SKM-1 treated with dmso at 0.1 percent for 144 hours (cell line): ENCODE data around the gene HLF.

ENCODE experiments used
- DNase-seq: peaks from one replicate; lab custom pipeline; 2025; ENCODE audit not compliant: unreplicated experiment; lab: John Stamatoyannopoulos, UW

Gene HLF

GRCh38 chr17:55254375-55254774 is 10.4 kb upstream of the HLF start:
- no peak for DNase-seq

DNA sequence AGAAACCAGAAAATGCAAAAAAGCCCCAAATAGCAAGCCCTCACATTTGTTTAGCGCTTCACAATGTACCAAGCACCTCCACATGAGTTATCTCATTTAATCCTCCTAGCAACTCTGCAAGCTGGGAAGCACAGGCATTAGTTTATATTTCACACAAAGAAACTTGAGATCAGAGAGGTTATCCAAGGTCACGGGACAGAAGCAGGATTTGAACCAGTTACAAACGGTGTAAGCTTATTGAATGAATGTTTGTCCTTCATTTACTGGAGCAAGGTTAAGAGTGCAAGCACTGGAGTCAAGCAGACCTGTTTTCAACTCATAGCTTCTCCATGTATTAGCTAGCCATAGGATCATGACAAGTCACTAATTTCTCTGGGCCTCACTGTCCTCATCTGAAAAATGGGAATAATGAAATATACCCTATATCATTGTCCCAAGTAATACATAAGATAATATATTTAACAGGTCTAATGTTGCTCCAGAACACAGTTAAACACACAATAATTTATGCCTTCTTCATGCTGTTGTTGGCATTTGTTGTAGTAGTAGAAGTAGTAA is 6.1 kb upstream of the HLF start:
- DNase-seq = no peak

GRCh38 chr17:55259684-55260111 is 5.1 kb upstream of the HLF start:
- DNase-seq = no peak

DNA sequence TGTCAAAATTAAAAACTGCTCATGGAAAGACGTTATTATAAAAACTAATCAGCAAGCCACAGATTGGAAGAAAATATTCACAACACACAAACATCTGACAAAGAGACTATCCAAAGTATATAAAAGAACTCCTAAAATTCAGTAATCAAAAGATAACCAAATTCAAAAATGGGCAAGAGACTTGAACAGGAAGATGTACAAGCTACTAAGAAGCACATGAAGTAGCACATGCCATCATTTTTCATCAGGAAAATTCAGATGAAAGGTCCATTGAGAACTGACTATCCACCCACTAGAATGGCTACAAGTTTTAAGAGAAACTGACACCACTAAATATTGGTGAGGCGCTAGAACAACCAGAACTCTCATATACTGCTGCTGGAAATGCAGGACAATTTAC is 3.4 kb upstream of the HLF start:
- no peak for DNase-seq

- DNase-seq = no peak
Measured at GRCh38 chr17:55263569-55264277, 1.0 kb upstream of the HLF start.

DNA sequence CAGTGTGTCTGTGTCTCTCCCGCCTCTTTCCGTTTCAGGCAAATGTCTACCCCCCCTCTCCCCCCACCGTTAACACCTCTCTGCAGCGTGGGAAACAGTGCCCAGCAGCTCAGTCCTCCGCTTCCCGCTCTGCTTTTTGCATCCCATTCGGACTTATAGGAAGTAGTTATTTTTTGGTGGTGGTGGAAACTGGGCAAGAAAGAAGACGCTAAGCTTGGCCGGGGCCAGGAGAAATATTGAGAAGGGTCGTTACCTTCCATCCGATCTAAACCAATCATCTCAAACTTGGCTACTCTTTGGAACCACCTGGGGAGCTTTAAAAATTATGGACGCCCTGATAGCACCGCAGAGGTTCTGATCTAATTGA is 499 bp upstream of the HLF start:
- no peak for DNase-seq

DNA sequence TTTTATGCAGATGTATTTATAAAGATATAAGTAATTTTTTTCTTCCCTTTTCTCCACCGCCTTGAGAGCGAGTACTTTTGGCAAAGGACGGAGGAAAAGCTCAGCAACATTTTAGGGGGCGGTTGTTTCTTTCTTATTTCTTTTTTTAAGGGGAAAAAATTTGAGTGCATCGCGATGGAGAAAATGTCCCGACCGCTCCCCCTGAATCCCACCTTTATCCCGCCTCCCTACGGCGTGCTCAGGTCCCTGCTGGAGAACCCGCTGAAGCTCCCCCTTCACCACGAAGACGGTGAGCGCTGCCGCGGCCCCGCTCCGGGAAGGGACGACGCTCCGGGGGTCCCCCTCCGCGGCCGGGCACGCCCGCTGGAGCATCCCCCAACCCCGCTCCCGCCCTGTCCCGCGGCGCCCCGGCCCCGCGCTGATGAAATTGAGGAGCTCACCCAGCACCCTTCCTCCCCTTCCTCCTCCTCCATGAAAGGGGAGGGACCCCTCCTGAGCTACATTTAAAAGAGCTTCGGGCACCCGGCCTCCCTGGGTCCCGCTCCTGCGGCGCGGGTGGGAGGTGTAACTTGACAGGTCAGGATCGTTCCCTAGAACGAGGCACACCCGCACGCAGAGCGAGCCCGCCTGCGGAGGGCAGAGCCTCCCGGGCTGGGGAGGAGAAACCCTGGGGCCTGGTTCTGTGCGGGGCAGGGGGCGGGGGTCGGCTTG is 706 bp downstream of the HLF start:
- no peak for DNase-seq

DNA sequence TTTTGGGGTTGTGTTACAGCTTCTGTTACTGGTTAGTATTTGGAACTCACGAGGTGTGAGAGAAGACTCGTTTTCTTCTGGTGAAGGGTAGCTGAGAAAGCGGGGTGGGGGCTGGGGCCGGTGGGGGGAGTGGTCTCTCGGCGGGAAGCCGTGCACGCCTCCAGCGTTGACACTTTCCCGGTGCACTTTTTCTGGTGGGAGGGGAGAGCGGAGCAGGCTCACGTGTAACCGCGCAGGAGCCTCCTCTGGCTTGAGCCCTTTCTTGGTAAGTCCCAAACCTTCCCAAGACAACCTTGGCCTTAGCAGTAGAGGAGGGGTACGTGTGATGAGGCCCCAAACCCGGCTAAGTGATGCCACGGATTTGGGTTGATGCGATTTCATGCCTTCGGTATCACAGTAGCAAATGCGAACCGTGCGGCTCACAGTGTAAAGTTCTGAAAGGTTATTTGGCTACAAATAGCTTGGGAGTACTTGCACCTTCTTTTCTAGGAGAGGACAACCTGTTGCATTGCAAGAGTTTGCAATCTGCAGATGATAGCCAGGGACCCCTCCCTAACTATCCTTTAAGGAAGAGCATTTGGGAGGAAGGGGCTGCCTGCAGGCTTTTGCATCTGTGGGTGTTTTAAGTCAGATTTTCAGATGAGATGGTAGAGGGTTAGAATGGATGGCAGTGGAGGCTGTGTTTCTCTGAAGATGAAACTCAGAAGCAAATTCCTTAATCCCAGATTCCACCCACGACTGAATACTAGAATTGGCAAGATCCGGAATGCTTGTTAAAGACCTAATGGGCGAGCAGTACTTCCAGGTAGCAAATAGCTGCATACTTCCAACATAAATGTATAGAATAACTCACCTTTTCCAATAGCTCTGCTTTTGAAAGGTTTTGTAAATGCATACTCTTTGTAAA is 1.5 kb downstream of the HLF start:
- no peak for DNase-seq

DNA sequence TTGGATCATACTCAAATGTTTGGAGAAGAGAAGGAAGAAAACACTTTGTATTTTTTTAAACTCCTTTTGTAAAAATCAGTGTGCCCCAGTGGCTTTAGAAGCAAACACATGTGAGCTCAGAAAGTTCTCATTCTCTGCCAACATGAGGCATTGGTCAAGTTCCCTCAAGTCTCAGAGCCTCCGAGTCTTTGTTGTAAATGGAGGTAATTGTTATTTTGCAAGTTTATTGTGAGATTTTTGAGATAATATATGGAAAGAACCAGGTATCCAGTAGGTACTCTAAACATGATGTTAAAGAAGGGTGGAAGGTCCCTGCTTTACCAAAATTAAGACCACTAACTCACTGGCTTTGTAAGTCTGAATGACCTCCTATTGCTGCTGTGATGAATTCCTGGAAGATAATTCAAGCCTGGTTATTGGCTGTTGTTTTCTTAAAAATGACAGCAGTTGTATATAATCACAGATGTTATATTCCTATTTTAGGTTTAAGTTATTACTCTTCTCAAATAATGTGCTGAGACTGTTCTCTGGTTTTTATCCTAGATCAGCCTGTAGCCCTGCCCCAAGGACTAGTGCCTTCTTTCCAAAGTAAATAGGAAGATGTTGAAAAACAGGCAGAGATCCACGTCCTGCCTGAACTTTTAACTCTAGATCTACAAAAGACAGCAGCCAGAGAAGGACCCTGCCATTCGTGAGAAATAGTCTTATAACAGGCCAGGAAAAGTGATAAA is 2.4 kb downstream of the HLF start:
- DNase-seq = no peak

GRCh38 chr17:55267777-55268648 is 3.3 kb downstream of the HLF start:
- DNase-seq = no peak

DNA sequence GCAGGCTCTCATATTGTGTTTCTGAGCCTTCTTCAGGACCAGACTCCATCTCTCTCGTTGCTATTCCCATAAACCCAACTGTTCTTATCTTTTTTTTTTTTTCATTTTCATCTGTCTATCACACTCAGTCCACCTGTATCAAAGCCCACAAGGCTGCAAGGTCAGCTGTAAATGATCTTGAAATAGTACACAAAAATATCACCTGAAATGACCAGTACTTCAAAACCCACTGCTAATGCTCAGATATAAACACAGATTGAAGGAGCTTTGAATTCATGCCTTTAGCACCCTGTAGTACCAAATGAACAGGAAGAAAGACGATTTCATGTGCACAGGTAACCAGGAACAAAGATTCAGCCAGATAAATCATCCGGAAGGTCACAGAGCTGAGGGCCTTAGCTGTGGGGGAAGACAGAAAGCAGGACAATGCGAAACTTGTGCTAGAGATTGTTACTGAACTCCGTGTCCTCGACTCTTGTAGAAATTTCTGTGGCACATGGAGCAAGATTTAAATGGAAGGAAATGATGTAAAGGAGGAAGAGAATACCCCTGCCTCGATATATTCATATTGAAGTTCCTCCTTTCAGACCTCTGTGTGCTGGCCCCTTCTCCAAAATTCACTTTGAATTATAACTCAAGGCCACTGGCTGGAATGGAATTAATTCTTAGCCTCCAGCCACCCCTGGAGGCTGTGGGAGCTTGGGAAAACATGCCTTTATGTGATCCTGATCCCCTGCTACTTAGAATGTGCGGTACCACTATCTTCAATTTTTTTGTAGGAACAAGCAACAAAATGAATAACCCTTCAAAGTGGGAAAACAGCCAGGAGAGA is 4.1 kb downstream of the HLF start:
- DNase-seq = no peak

DNA sequence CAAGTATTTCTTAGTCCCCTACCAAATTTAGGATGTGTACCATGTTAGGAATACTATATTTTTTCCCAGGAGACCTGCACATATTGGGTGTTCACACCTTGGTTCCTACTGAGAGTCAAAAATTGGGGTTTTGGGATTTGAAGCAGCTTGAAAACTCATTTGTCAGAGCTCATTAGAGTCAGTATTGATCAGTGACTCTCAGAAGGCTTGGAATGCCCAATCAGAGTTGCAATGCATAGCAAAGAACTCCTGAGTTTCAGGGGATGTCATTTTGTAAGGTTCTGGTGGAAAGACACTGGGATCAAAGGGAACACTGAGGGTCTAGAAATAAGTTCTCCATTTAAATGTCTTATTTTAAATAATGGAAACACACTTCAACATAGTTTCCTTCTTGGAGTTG is 5.1 kb downstream of the HLF start:
- no peak for DNase-seq

DNA sequence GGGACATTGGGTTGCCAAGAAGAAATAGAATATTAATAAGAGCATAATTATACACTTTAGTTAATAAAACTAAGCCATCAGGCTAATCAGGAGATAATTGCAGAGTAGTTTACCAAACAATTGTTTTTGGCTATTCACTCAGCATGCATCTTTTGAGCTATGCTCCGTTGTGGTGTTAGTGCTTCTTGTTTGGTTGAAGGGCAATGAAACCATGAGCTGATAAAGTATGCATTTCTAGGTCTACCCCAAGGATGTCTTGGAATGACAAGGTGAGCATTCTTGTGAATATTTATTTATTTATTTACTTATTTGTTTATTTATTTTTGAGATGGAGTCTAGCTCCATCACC is 6.4 kb downstream of the HLF start:
- DNase-seq = no peak

GRCh38 chr17:55271958-55272710 is 7.4 kb downstream of the HLF start:
- DNase-seq = no peak

GRCh38 chr17:55272711-55273578 is 8.2 kb downstream of the HLF start:
- no peak for DNase-seq

DNA sequence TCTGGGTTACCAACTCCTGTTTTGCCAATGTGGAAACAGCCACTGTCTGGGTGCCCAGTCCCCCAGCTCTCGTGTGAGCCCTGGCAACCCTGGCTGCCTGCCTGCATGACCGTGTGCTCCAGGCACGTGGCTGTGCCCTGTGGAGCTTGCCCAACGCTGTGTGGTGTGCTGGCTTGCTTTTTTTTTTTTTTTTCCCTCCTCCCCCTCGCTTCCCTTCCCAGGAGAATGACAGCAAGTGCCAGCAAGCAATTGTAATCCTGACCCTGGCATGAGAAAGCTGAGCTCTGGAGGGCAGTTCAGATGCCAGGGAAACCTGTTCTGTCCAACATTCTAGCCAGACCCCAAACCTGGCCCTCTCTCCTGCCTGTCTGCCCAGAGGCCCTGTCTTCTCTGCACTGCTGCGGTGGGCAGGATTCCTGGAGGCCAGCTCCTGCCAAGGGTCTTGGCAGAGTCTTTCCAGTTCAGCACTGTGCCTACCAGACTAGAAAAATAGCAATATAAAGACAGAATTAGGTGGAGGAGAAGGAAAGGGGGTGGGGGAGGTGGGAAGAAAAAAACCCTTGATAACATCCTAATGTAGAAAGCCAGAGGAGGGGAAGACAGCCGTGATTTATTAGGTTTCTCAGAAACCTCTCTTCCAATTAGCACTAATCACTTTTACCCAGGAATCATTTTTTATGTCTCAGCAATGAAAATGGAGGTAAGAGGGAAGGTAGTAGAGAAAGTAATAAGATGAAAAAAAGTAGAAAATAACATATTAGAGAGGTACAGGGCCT is 9.0 kb downstream of the HLF start:
- no peak for DNase-seq
